ENCODE data around the gene ELFN2.

- TF ChIP-seq NFIC (IDR thresholded peaks at IDR 0.05; ENCODE audit: low read length) (no peak), ZNF263 (CRISPR knock-in tag; IDR thresholded peaks at IDR 0.05) (no peak), POLR2A (IDR thresholded peaks at IDR 0.05; ENCODE audit: insufficient read depth in 1 of 2, low read depth in 2 of 2, low read length in 2 of 2) (no peak), ARHGAP35 (CRISPR knock-in tag; IDR thresholded peaks at IDR 0.05; ENCODE audit: borderline replicate concordance) (no peak), CEBPG (CRISPR knock-in tag; IDR thresholded peaks at IDR 0.05) (no peak), SRSF1 (optimal IDR thresholded peaks at IDR 0.05; ENCODE audit: low read depth, low read length) (no peak), TRAFD1 (CRISPR knock-in tag; IDR thresholded peaks at IDR 0.05; ENCODE audit: borderline replicate concordance) (no peak), ZNF354B (CRISPR knock-in tag; IDR thresholded peaks at IDR 0.05) (no peak), POLR2AphosphoS5 (IDR thresholded peaks at IDR 0.05; ENCODE audit: low read depth, low read length) (no peak)
- TF ChIP-seq, protein P1, sequence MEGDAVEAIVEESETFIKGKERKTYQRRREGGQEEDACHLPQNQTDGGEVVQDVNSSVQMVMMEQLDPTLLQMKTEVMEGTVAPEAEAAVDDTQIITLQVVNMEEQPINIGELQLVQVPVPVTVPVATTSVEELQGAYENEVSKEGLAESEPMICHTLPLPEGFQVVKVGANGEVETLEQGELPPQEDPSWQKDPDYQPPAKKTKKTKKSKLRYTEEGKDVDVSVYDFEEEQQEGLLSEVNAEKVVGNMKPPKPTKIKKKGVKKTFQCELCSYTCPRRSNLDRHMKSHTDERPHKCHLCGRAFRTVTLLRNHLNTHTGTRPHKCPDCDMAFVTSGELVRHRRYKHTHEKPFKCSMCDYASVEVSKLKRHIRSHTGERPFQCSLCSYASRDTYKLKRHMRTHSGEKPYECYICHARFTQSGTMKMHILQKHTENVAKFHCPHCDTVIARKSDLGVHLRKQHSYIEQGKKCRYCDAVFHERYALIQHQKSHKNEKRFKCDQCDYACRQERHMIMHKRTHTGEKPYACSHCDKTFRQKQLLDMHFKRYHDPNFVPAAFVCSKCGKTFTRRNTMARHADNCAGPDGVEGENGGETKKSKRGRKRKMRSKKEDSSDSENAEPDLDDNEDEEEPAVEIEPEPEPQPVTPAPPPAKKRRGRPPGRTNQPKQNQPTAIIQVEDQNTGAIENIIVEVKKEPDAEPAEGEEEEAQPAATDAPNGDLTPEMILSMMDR (CRISPR knock-in tag; IDR thresholded peaks at IDR 0.05), result no peak
- TF ChIP-seq, protein P2, sequence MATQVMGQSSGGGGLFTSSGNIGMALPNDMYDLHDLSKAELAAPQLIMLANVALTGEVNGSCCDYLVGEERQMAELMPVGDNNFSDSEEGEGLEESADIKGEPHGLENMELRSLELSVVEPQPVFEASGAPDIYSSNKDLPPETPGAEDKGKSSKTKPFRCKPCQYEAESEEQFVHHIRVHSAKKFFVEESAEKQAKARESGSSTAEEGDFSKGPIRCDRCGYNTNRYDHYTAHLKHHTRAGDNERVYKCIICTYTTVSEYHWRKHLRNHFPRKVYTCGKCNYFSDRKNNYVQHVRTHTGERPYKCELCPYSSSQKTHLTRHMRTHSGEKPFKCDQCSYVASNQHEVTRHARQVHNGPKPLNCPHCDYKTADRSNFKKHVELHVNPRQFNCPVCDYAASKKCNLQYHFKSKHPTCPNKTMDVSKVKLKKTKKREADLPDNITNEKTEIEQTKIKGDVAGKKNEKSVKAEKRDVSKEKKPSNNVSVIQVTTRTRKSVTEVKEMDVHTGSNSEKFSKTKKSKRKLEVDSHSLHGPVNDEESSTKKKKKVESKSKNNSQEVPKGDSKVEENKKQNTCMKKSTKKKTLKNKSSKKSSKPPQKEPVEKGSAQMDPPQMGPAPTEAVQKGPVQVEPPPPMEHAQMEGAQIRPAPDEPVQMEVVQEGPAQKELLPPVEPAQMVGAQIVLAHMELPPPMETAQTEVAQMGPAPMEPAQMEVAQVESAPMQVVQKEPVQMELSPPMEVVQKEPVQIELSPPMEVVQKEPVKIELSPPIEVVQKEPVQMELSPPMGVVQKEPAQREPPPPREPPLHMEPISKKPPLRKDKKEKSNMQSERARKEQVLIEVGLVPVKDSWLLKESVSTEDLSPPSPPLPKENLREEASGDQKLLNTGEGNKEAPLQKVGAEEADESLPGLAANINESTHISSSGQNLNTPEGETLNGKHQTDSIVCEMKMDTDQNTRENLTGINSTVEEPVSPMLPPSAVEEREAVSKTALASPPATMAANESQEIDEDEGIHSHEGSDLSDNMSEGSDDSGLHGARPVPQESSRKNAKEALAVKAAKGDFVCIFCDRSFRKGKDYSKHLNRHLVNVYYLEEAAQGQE (IDR thresholded peaks at IDR 0.05; ENCODE audit: borderline replicate concordance in 1 of 2, low read depth in 1 of 2, low read length in 2 of 2), result no peak
- TF ChIP-seq, protein P3, sequence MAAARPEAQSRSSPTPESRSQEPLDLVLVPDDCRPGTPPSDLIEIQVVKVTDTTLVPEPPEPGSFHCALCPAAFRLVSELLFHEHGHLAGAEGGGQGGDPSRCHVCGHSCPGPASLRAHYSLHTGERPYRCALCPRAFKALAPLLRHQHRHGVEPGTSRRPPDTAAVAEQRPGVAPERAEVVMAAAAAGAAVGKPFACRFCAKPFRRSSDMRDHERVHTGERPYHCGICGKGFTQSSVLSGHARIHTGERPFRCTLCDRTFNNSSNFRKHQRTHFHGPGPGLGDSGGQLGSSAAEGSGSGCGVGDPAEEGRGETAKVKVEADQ (CRISPR knock-in tag; IDR thresholded peaks at IDR 0.05; ENCODE audit: borderline replicate concordance), result no peak
Measured at GRCh38 chr22:37335806-37336199, 91.5 kb downstream of the ELFN2 start.

Measured in HepG2 (cell line).